SK-N-SH treated with all-trans-retinoic acid at 6 μM for 48 hours (cell line): ENCODE measurements around the gene CREB3L2.

ENCODE experiments used
- ATAC-seq: fragments of 200-7000 bp; cut with Tn5 transposase; 3 replicates; pipeline ENCODE4 v1.9.1; 2020; ENCODE audit warnings: mild to moderate bottlenecking, moderate library complexity
- ARNTL ChIP-seq: fragments of 450-650 bp; formaldehyde crosslinking; IDR thresholded peaks from 2 replicates; pipeline ENCODE4 v1.5.0; 2020; ENCODE audit warnings: low read depth, mild to moderate bottlenecking, moderate library complexity, borderline replicate concordance
- BACH2 ChIP-seq: fragments of 250-450 bp; sonication (Bioruptor Pico); IDR thresholded peaks from 2 replicates; pipeline ENCODE4 v1.9.0; 2021; ENCODE audit warnings: mild to moderate bottlenecking, borderline replicate concordance
- CREB5 ChIP-seq: fragments of 250-450 bp; sonication (Bioruptor Pico); IDR thresholded peaks from 2 replicates; pipeline ENCODE4 v1.5.1; 2020; ENCODE audit warnings: low read depth, mild to moderate bottlenecking, moderate library complexity
- CSDC2 ChIP-seq: fragments of 250-450 bp; sonication (Bioruptor Pico); IDR thresholded peaks from 2 replicates; pipeline ENCODE4 v1.5.0; 2020; ENCODE audit warnings: mild to moderate bottlenecking, moderate library complexity
- CSRNP3 ChIP-seq: fragments of 250-450 bp; sonication (Bioruptor Pico); IDR thresholded peaks from 2 replicates; pipeline ENCODE4 v1.5.1; 2021; ENCODE audit warnings: mild to moderate bottlenecking, moderate library complexity
- ESRRG ChIP-seq: fragments of 250-450 bp; sonication (Bioruptor Pico); IDR thresholded peaks from 2 replicates; pipeline ENCODE4 v1.6.1; 2021; ENCODE audit warnings: mild to moderate bottlenecking
- GLIS3 ChIP-seq: fragments of 250-450 bp; sonication (Bioruptor Pico); IDR thresholded peaks from 2 replicates; pipeline ENCODE4 v1.5.0; 2020; ENCODE audit warnings: mild to moderate bottlenecking, moderate library complexity
- ISL1 ChIP-seq: fragments of 250-450 bp; sonication (Bioruptor Pico); IDR thresholded peaks from 2 replicates; pipeline ENCODE4 v2.1.2; 2022; ENCODE audit warnings: mild to moderate bottlenecking, moderate library complexity
- OSR1 ChIP-seq: fragments of 250-450 bp; sonication (Bioruptor Pico); IDR thresholded peaks from 2 replicates; pipeline ENCODE4 v1.8.0; 2022; ENCODE audit warnings: moderate library complexity, mild to moderate bottlenecking, inconsistent platforms
- PATZ1 ChIP-seq: fragments of 250-450 bp; sonication (Bioruptor Pico); IDR thresholded peaks from 2 replicates; pipeline ENCODE4 v1.8.0; 2020; ENCODE audit warnings: mild to moderate bottlenecking, moderate library complexity, borderline replicate concordance
- POU6F1 ChIP-seq: fragments of 250-450 bp; sonication (Bioruptor Pico); IDR thresholded peaks from 2 replicates; pipeline ENCODE4 v1.8.0; 2021; ENCODE audit warnings: low read depth, mild to moderate bottlenecking, moderate library complexity, borderline replicate concordance
- PPARA ChIP-seq: fragments of 250-450 bp; sonication (Bioruptor Pico); IDR thresholded peaks from 2 replicates; pipeline ENCODE4 v1.5.0; 2020; ENCODE audit warnings: mild to moderate bottlenecking, borderline replicate concordance
- RARB ChIP-seq: fragments of 250-450 bp; sonication (Bioruptor Pico); IDR thresholded peaks from 2 replicates; pipeline ENCODE4 v1.8.0; 2021; ENCODE audit warnings: mild to moderate bottlenecking, moderate library complexity
- SNAI2 ChIP-seq: fragments of 250-450 bp; sonication (Bioruptor Pico); IDR thresholded peaks from 2 replicates; pipeline ENCODE4 v1.5.0; 2020; ENCODE audit warnings: mild to moderate bottlenecking, moderate library complexity
- TCF4 ChIP-seq: fragments of 250-450 bp; sonication (Bioruptor Pico); IDR thresholded peaks from 2 replicates; pipeline ENCODE4 v1.8.0; 2021; ENCODE audit warnings: mild to moderate bottlenecking, moderate library complexity, borderline replicate concordance
- TSHZ2 ChIP-seq: fragments of 250-450 bp; sonication (Bioruptor Pico); IDR thresholded peaks from 2 replicates; pipeline ENCODE4 v1.5.0; 2020; ENCODE audit warnings: mild to moderate bottlenecking, moderate library complexity
- ZFP3 ChIP-seq: fragments of 250-450 bp; sonication (Bioruptor Pico); IDR thresholded peaks from 2 replicates; pipeline ENCODE4 v1.5.0; 2020; ENCODE audit warnings: mild to moderate bottlenecking, moderate library complexity
- ZFP30 ChIP-seq: fragments of 450-650 bp; formaldehyde crosslinking; IDR thresholded peaks from 2 replicates; pipeline ENCODE4 v1.5.0; 2022; ENCODE audit warnings: mild to moderate bottlenecking, moderate library complexity
- ZNF70 ChIP-seq: fragments of 450-650 bp; formaldehyde crosslinking; IDR thresholded peaks from 2 replicates; pipeline ENCODE4 v1.5.0; 2020; ENCODE audit warnings: mild to moderate bottlenecking, moderate library complexity
- ZNF8 ChIP-seq: fragments of 450-650 bp; formaldehyde crosslinking; IDR thresholded peaks from 2 replicates; pipeline ENCODE4 v1.5.0; 2020; ENCODE audit warnings: mild to moderate bottlenecking, moderate library complexity

Gene CREB3L2

GRCh38 chr7:137989094-137989493 is 12.8 kb downstream of the CREB3L2 start (continued):
- no peak for TF ChIP-seq PATZ1

- no peak for ATAC-seq
- TF ChIP-seq CSDC2 (CRISPR knock-in tag) (no peak), GLIS3 (CRISPR knock-in tag) (no peak), ISL1 (no peak), ARNTL (no peak), BACH2 (CRISPR knock-in tag) (no peak), TCF4 (CRISPR knock-in tag) (no peak), TSHZ2 (CRISPR knock-in tag) (no peak), SNAI2 (CRISPR knock-in tag) (no peak), CSRNP3 (CRISPR knock-in tag) (no peak), ZNF70 (CRISPR knock-in tag) (no peak), RARB (CRISPR knock-in tag) (no peak), POU6F1 (CRISPR knock-in tag) (no peak), ZFP30 (CRISPR knock-in tag) (no peak), PPARA (CRISPR knock-in tag) (no peak), OSR1 (CRISPR knock-in tag) (no peak), ZFP3 (CRISPR knock-in tag) (no peak), ZNF8 (CRISPR knock-in tag) (no peak)
- TF ChIP-seq, all 23 proteins: peak for 0
Measured at GRCh38 chr7:137987968-137988367, 13.9 kb downstream of the CREB3L2 start.

- TF ChIP-seq ZFP30 (CRISPR knock-in tag): no peak
- no peak for TF ChIP-seq ZNF70 (CRISPR knock-in tag)
- TF ChIP-seq GLIS3 (CRISPR knock-in tag): no peak
- TF ChIP-seq TCF4 (CRISPR knock-in tag): no peak
- no peak for TF ChIP-seq PPARA (CRISPR knock-in tag)
- TF ChIP-seq, all 23 proteins: peak for 0
- no peak for ATAC-seq
Measured at GRCh38 chr7:137987563-137987962, 14.3 kb downstream of the CREB3L2 start.

- TF ChIP-seq OSR1 (CRISPR knock-in tag) (no peak), ZNF8 (CRISPR knock-in tag) (no peak), ARNTL (no peak), ESRRG (CRISPR knock-in tag) (no peak), CREB5 (CRISPR knock-in tag) (no peak), PPARA (CRISPR knock-in tag) (no peak), POU6F1 (CRISPR knock-in tag) (no peak), CSDC2 (CRISPR knock-in tag) (no peak), GLIS3 (CRISPR knock-in tag) (no peak), ZNF70 (CRISPR knock-in tag) (no peak), TSHZ2 (CRISPR knock-in tag) (no peak), CSRNP3 (CRISPR knock-in tag) (no peak), SNAI2 (CRISPR knock-in tag) (no peak)
- no peak for ATAC-seq
Measured at GRCh38 chr7:137987018-137987349, 14.9 kb downstream of the CREB3L2 start.
